SK-N-SH (cell line): Measurements from ENCODE around the gene GRP. TPM values are rescaled to one million over a fixed set of nuclear protein-coding genes. Genes with fewer than 3 reads are reported as not detected.

Experiments used
- CTCF ChIA-PET: fragments of 300-600, 350-600 bp; formaldehyde crosslinking; extraction: SDS; loops from one replicate; lab custom pipeline; 2021; lab: Yijun Ruan, JAX
- POLR2A ChIA-PET: fragments of 350-600 bp; sonication (Branson Sonifier 250); formaldehyde crosslinking; extraction: SDS; loops from one replicate; lab custom pipeline; 2020; ENCODE audit warnings: antibody characterized with exemption, inconsistent platforms; lab: Yijun Ruan, JAX
- DNase-seq: peaks from one replicate; pipeline ENCODE4 v3.0.0; 2012
- H2AFZ ChIP-seq: fragments of 200-600 bp; sonication (generic); 2 replicates; pipeline ENCODE4 v1.8.1; 2016; ENCODE audit warnings: antibody characterized with exemption, mild to moderate bottlenecking, low read depth
- H3F3A ChIP-seq: fragments of 200-600 bp; sonication (generic); replicated peaks from 2 replicates; pipeline ENCODE3; 2016; ENCODE audit warnings: antibody characterized with exemption, mild to moderate bottlenecking; ENCODE audit not compliant: insufficient read depth
- H3K27ac ChIP-seq, 2 experiments: fragments of 200-500 bp in 1 of 2; fragments of 200-600 bp in 1 of 2; sonication (Bioruptor generic) in 1 of 2; sonication (generic), shearing (Covaris generic) in 1 of 2; 2 replicates each; pipeline versions ENCODE4 v1.5.1 to v1.6.1; 2014 to 2016; ENCODE audit warnings: low read depth in 2 of 2, inconsistent platforms in 1 of 2, low read length in 1 of 2, mild to moderate bottlenecking in 1 of 2, mixed read lengths in 1 of 2
- H3K27me3 ChIP-seq: fragments of 200-600 bp; sonication (generic), shearing (Covaris generic); 2 replicates; pipeline ENCODE4 v1.6.1; 2016; ENCODE audit warnings: mixed run types; ENCODE audit not compliant: insufficient read depth
- H3K36me3 ChIP-seq, 2 experiments: fragments of 200-500 bp in 1 of 2; fragments of 200-600 bp in 1 of 2; sonication (Bioruptor generic) in 1 of 2; sonication (generic) in 1 of 2; replicated peaks in 1 of 2; 2 replicates each; pipeline versions ENCODE3 to v1.5.1; 2014 to 2016; ENCODE audit warnings: low read length in 1 of 2, mild to moderate bottlenecking in 1 of 2; ENCODE audit not compliant: insufficient read depth in 2 of 2, control insufficient read depth in 1 of 2
- H3K4me1 ChIP-seq, 2 experiments: fragments of 200-500 bp in 1 of 2; fragments of 200-600 bp in 1 of 2; sonication (Bioruptor generic) in 1 of 2; sonication (generic), shearing (Covaris generic) in 1 of 2; 2 replicates each; pipeline versions ENCODE4 v1.5.1 to v1.6.1; 2014 to 2016; ENCODE audit warnings: low read depth in 1 of 2, low read length in 1 of 2, mixed run types in 1 of 2; ENCODE audit not compliant: insufficient read depth in 2 of 2, control insufficient read depth in 1 of 2
- H3K4me2 ChIP-seq: fragments of 200-600 bp; sonication (generic), shearing (Covaris generic); 2 replicates; pipeline ENCODE4 v1.6.1; 2017; ENCODE audit warnings: mixed run types
- H3K4me3 ChIP-seq, 2 experiments: fragments of 200-500 bp in 1 of 2; fragments of 200-600 bp in 1 of 2; sonication (Bioruptor generic) in 1 of 2; sonication (generic), shearing (Covaris generic) in 1 of 2; 2 replicates each; pipeline versions ENCODE4 v1.5.1 to v1.8.1; 2014 to 2016; ENCODE audit warnings: low read depth in 2 of 2, inconsistent platforms in 1 of 2, low read length in 1 of 2, mild to moderate bottlenecking in 1 of 2, mixed read lengths in 1 of 2, moderate library complexity in 1 of 2
- H3K79me2 ChIP-seq: fragments of 200-600 bp; sonication (generic); 2 replicates; pipeline ENCODE4 v1.8.1; 2017; ENCODE audit warnings: mild to moderate bottlenecking; ENCODE audit not compliant: insufficient read depth
- H3K9ac ChIP-seq: fragments of 200-600 bp; sonication (generic); 2 replicates; pipeline ENCODE4 v1.6.1; 2017; ENCODE audit warnings: mixed run types
- H3K9me2 ChIP-seq: fragments of 200-600 bp; sonication (generic); 2 replicates; pipeline ENCODE4 v1.6.1; 2017; ENCODE audit warnings: mixed run types
- H3K9me3 ChIP-seq: fragments of 200-600 bp; sonication (generic); 2 replicates; pipeline ENCODE4 v1.6.1; 2017; ENCODE audit warnings: mixed run types, mild to moderate bottlenecking, moderate library complexity
- H4K20me1 ChIP-seq: fragments of 200-600 bp; sonication (generic); 2 replicates; pipeline ENCODE4 v1.6.1; 2017; ENCODE audit warnings: mild to moderate bottlenecking, mixed run types; ENCODE audit not compliant: insufficient read depth
- CHD2 ChIP-seq: fragments of 150-350 bp; IDR thresholded peaks from 2 replicates; pipeline ENCODE4 v1.6.1; 2018; ENCODE audit warnings: low read length; ENCODE audit not compliant: partially characterized antibody
- EZH2phosphoT487 ChIP-seq: fragments of 200-600 bp; sonication (generic); IDR thresholded peaks from 2 replicates; pipeline ENCODE4 v1.6.1; 2017; ENCODE audit warnings: low read depth, mixed run types, mild to moderate bottlenecking, antibody characterized with exemption, moderate library complexity, borderline replicate concordance
- GABPA ChIP-seq: IDR thresholded peaks from 2 replicates; pipeline ENCODE4 v1.4.0; 2012; ENCODE audit warnings: low read depth, mild to moderate bottlenecking
- GATA2 ChIP-seq: sonication (generic); formaldehyde crosslinking; IDR thresholded peaks from 2 replicates; pipeline ENCODE4 v1.5.0; 2020; ENCODE audit warnings: mild to moderate bottlenecking, missing genetic modification reagents
- JUND ChIP-seq: IDR thresholded peaks from 2 replicates; pipeline ENCODE4 v1.4.0; 2012
- NFIC ChIP-seq: IDR thresholded peaks from 2 replicates; pipeline ENCODE4 v1.4.0; 2012; ENCODE audit warnings: borderline replicate concordance
- POLR2AphosphoS5 ChIP-seq: IDR thresholded peaks from 2 replicates; pipeline ENCODE4 v1.6.1; 2012; ENCODE audit warnings: low read depth, low read length
- RCOR1 ChIP-seq: fragments of 150-350 bp; IDR thresholded peaks from 2 replicates; pipeline ENCODE4 v1.6.1; 2017; ENCODE audit warnings: antibody characterized with exemption, low read length
- RXRA ChIP-seq: IDR thresholded peaks from 2 replicates; pipeline ENCODE4 v1.4.0; 2012; ENCODE audit warnings: low read depth, mild to moderate bottlenecking, borderline replicate concordance
- SIN3A ChIP-seq: IDR thresholded peaks from 2 replicates; pipeline ENCODE4 v1.6.1; 2012; ENCODE audit warnings: low read depth, mild to moderate bottlenecking, low read length, moderate library complexity, borderline replicate concordance
- TAF1 ChIP-seq: IDR thresholded peaks from 2 replicates; pipeline ENCODE4 v1.6.1; 2012; ENCODE audit warnings: low read depth, mild to moderate bottlenecking, low read length, moderate library complexity, borderline replicate concordance
- TEAD4 ChIP-seq: IDR thresholded peaks from 2 replicates; pipeline ENCODE4 v1.4.0; 2012; ENCODE audit warnings: mild to moderate bottlenecking, borderline replicate concordance; ENCODE audit not compliant: insufficient read depth
- YY1 ChIP-seq: IDR thresholded peaks from 2 replicates; pipeline ENCODE4 v1.4.0; 2012; ENCODE audit warnings: low read depth, mild to moderate bottlenecking
- WGBS: methylation state at CpG from one replicate; pipeline ENCODE4 v1.1.6; 2017; ENCODE audit warnings: low lambda C conversion rate; 5-methylcytosine and 5-hydroxymethylcytosine counted together
- polyA plus RNA-seq, 3 experiments: library from polyadenylated mRNA; depleted of rRNA; stranded (reverse); fragments of >200 nt; gene quantifications; 2 replicates each; pipeline ENCODE4 v1.2.3, GENCODE V29; 2012
- TF ChIP-seq, protein P1 (sequence below): IDR thresholded peaks from 2 replicates; pipeline ENCODE4 v1.6.1; 2012; ENCODE audit warnings: mild to moderate bottlenecking, low read depth, low read length, moderate library complexity
- TF ChIP-seq, protein P2 (sequence below): fragments of 150-350 bp; IDR thresholded peaks from 2 replicates; pipeline ENCODE4 v1.6.1; 2016; ENCODE audit warnings: mild to moderate bottlenecking, low read depth, low read length
- TF ChIP-seq, protein P3 (sequence below): IDR thresholded peaks from 2 replicates; pipeline ENCODE4 v1.4.0; 2012; ENCODE audit warnings: low read depth, borderline replicate concordance
- TF ChIP-seq, protein P4 (sequence below): IDR thresholded peaks from 2 replicates; pipeline ENCODE4; 2012
- TF ChIP-seq, protein P5 (sequence below): fragments of 200-600 bp; sonication (generic); IDR thresholded peaks from 2 replicates; pipeline ENCODE4 v1.6.1; 2017; ENCODE audit warnings: antibody characterized with exemption, mild to moderate bottlenecking, moderate library complexity

The GRP gene
- polyA plus RNA-seq, 1 of the 3 experiments (the other 2 are of a cell fraction) = 2.8 TPM

GRCh38 chr18:59276047-59276446 is 56.1 kb downstream of the GRP start (continued):
- no peak for TF ChIP-seq RXRA
- no peak for TF ChIP-seq NFIC

GRCh38 chr18:59278793-59279192 is 58.8 kb downstream of the GRP start:
- Histone ChIP-seq H3K9ac (no peak overlapping the region), H3K36me3 (no peaks in the 10 kb centered on the region), H3F3A (no peaks in the 10 kb centered on the region), H3K4me3 (no peak overlapping the region), H3K4me1 (peaks cover 0 to under 1% of the 10 kb centered on the region in 2 experiments; a peak in 1 of 4 replicates), H2AFZ (no peak overlapping the region), H3K79me2 (no peaks in the 10 kb centered on the region), H3K27ac (no peak overlapping the region), H3K27me3 (peaks cover 57% of the 10 kb centered on the region), H3K9me2 (no peaks in the 10 kb centered on the region), H3K4me2 (no peak overlapping the region), H3K9me3 (no peaks in the 10 kb centered on the region), H4K20me1 (no peaks in the 10 kb centered on the region)
- 42% methylated on average over 5 of the region's 5 CpGs for WGBS
- POLR2A ChIA-PET = no interaction called here
- DNase-seq = no peak
- CTCF ChIA-PET = interaction anchor here (0.9 to 4.6 kb wide), 5 partner anchors 10 to 124 kb away, joined by 3 to 25 read pairs (median 4); no protein-coding TSS in a partner anchor
- TF ChIP-seq GATA2 (CRISPR knock-in tag) (no peak), CHD2 (no peak), RXRA (no peak), JUND (no peak), TEAD4 (no peak), POLR2AphosphoS5 (no peak), GABPA (no peak), YY1 (no peak), EZH2phosphoT487 (no peak), TAF1 (no peak), RCOR1 (no peak), SIN3A (no peak)
- TF ChIP-seq, protein P1, sequence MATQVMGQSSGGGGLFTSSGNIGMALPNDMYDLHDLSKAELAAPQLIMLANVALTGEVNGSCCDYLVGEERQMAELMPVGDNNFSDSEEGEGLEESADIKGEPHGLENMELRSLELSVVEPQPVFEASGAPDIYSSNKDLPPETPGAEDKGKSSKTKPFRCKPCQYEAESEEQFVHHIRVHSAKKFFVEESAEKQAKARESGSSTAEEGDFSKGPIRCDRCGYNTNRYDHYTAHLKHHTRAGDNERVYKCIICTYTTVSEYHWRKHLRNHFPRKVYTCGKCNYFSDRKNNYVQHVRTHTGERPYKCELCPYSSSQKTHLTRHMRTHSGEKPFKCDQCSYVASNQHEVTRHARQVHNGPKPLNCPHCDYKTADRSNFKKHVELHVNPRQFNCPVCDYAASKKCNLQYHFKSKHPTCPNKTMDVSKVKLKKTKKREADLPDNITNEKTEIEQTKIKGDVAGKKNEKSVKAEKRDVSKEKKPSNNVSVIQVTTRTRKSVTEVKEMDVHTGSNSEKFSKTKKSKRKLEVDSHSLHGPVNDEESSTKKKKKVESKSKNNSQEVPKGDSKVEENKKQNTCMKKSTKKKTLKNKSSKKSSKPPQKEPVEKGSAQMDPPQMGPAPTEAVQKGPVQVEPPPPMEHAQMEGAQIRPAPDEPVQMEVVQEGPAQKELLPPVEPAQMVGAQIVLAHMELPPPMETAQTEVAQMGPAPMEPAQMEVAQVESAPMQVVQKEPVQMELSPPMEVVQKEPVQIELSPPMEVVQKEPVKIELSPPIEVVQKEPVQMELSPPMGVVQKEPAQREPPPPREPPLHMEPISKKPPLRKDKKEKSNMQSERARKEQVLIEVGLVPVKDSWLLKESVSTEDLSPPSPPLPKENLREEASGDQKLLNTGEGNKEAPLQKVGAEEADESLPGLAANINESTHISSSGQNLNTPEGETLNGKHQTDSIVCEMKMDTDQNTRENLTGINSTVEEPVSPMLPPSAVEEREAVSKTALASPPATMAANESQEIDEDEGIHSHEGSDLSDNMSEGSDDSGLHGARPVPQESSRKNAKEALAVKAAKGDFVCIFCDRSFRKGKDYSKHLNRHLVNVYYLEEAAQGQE = no peak
- TF ChIP-seq, protein P2, sequence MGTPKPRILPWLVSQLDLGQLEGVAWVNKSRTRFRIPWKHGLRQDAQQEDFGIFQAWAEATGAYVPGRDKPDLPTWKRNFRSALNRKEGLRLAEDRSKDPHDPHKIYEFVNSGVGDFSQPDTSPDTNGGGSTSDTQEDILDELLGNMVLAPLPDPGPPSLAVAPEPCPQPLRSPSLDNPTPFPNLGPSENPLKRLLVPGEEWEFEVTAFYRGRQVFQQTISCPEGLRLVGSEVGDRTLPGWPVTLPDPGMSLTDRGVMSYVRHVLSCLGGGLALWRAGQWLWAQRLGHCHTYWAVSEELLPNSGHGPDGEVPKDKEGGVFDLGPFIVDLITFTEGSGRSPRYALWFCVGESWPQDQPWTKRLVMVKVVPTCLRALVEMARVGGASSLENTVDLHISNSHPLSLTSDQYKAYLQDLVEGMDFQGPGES = no peak
- TF ChIP-seq, protein P3, sequence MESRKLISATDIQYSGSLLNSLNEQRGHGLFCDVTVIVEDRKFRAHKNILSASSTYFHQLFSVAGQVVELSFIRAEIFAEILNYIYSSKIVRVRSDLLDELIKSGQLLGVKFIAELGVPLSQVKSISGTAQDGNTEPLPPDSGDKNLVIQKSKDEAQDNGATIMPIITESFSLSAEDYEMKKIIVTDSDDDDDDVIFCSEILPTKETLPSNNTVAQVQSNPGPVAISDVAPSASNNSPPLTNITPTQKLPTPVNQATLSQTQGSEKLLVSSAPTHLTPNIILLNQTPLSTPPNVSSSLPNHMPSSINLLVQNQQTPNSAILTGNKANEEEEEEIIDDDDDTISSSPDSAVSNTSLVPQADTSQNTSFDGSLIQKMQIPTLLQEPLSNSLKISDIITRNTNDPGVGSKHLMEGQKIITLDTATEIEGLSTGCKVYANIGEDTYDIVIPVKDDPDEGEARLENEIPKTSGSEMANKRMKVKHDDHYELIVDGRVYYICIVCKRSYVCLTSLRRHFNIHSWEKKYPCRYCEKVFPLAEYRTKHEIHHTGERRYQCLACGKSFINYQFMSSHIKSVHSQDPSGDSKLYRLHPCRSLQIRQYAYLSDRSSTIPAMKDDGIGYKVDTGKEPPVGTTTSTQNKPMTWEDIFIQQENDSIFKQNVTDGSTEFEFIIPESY = no peak
- TF ChIP-seq, protein P4, sequence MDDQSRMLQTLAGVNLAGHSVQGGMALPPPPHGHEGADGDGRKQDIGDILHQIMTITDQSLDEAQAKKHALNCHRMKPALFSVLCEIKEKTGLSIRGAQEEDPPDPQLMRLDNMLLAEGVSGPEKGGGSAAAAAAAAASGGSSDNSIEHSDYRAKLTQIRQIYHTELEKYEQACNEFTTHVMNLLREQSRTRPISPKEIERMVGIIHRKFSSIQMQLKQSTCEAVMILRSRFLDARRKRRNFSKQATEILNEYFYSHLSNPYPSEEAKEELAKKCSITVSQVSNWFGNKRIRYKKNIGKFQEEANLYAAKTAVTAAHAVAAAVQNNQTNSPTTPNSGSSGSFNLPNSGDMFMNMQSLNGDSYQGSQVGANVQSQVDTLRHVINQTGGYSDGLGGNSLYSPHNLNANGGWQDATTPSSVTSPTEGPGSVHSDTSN = no peak
- TF ChIP-seq, protein P5, sequence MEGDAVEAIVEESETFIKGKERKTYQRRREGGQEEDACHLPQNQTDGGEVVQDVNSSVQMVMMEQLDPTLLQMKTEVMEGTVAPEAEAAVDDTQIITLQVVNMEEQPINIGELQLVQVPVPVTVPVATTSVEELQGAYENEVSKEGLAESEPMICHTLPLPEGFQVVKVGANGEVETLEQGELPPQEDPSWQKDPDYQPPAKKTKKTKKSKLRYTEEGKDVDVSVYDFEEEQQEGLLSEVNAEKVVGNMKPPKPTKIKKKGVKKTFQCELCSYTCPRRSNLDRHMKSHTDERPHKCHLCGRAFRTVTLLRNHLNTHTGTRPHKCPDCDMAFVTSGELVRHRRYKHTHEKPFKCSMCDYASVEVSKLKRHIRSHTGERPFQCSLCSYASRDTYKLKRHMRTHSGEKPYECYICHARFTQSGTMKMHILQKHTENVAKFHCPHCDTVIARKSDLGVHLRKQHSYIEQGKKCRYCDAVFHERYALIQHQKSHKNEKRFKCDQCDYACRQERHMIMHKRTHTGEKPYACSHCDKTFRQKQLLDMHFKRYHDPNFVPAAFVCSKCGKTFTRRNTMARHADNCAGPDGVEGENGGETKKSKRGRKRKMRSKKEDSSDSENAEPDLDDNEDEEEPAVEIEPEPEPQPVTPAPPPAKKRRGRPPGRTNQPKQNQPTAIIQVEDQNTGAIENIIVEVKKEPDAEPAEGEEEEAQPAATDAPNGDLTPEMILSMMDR = no peak
